Stimulated activated CD8-positive, alpha-beta memory T cell treated with anti-CD3 and anti-CD28 coated beads, Interleukin-7, amount 100 ng/mL, for 1 hour (primary cell): Measurements from ENCODE around the gene ZNF467.
A peak's percentile ranks its signal among the peaks of the same experiment; 100 is the strongest.

Experiments used
- DNase-seq, 2 donors: peaks; one replicate each; pipeline ENCODE4 v3.0.0-alpha.2; 2020; ENCODE audit warnings: low read depth in 2 of 2

ZNF467 gene

GRCh38 chr7:149750122-149750845, 23.1 kb downstream of the ZNF467 start:
- DNase-seq, result no peak

DNA sequence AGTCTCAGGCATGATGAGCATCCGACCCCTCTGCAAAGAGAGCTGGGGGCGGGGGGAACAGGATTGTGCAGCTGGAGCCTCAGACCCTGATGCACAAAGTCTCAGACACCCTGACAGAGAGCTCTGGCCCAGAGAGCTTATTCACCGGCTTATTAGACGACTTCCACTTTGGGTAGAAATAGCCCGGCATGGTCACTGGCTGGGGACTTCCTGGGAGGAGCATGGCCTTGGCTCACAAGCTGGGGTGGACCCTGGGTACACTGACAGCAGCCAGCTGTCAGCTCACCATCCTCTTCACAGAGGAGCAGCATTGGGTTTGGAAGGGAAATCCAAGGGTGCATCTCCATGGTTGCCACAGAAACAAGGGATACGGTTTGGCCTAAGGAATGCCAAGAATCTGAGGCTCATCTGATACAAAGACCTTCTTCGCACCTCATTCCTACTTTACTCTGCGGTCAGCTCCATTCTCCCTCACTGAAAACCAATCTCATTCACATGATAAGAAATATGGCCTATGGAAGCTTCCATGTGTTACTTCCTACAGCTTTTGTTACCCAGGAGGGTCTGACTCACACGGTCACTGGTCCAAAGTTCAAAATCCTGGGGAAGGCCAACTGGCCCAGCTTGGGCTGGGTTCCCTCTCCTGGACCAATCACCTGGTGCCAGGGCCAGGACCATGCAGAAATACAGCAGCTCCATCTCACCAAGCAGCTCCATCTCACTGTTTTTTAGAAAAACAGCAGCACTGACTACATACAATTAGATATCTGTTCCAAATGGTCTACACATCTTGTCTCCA, 25.1 kb downstream of the ZNF467 start:
- no peak for DNase-seq

GRCh38 chr7:149743476-149744255, 29.7 kb downstream of the ZNF467 start:
- DNase-seq, result no peak

GRCh38 chr7:149742075-149742701, 31.2 kb downstream of the ZNF467 start:
- DNase-seq, result peak; percentile 31 to 38

DNA sequence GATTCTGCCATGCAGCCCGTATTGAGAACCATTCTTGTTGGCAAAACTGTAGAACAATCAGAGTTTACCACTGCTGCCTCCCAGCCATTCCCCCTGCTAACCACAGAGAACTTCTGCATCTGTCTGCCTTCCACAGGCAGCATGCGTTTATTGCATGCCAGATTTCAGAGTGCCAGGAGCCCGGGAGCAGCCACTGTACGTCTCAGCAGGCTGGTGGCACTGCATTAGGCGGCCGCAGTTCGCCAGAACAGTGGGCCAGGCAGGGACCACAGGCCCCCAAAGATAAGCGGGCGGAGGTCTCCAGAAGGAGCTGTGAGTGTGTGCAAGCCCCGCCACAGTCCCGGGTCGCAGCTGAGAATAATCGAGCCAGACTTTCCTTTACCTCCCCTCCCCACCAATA, 31.8 kb downstream of the ZNF467 start:
- no peak for DNase-seq

- no peak for DNase-seq
Observed at GRCh38 chr7:149736478-149737360, 36.7 kb downstream of the ZNF467 start.

DNA sequence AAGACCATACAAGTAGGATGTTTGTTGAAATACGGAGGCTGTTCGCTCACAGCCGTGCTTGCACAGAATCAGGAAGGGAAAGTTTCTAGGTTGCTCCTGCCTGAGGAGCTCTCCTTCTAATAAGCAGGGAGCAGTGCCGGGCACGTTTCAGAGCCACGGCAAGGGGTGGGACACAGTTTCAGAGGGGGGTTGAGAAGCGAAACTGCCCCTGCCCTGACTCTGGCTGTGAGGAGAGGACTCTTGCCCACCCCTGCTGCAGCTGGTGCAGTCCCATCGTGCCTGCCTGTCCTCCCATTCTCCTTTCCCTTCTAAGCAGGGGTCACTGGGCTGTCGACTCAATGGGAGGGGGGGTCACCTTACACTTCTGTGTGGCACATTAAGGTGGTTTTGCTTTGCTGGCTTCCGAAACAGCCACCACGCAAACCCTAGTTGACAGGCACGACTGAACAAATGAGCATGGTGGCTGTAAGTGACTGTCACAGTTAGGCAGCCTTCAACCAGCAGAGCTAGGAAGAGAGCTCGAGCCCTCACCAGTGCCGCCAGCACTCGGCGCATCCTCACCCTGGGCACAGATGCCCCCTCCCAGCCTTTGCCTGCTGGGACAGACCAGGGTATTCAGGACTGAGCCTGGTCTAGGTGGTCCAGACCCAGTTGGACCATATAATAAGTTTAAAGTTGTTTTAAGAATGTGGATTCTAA, 37.5 kb downstream of the ZNF467 start:
- no peak for DNase-seq

DNA sequence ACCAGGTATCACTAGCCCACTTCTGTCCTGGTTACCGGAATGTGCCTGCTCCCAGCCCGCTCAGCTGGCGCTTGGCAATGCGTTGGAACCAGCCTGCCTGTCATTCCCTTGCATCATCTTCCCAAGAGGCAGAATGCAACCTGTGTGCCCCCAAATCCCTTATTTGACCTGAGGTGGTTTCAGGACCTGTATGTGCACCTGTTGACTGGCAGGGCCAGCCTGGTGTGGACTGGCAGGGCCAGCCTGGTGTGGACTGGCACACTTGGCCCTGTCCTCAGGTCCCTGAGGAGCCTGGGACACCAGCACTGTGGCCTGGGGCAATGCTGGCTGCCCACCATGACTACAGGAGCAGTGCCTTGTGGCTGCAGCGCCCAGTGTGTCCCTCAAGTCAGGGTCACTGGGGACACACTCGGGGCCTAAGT, 38.2 kb downstream of the ZNF467 start:
- DNase-seq, result no peak

DNA sequence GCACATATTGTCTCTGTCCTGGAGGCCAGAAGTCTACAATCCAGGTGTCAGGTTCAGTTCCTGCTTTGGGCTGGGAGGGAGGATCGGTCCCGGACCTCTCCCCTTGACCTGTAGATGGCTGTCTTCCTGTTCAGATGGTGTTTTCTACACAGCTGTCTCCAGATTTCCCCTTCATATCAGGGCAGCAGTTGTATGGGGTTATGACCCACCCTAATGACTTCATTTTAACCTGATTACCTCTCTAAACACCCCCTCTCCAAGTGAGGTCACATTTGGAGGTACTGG, 38.7 kb downstream of the ZNF467 start:
- DNase-seq, result no peak

GRCh38 chr7:149733924-149734790, 39.2 kb downstream of the ZNF467 start:
- no peak for DNase-seq

- no peak for DNase-seq
Observed at GRCh38 chr7:149733131-149733923, 40.1 kb downstream of the ZNF467 start.

DNA sequence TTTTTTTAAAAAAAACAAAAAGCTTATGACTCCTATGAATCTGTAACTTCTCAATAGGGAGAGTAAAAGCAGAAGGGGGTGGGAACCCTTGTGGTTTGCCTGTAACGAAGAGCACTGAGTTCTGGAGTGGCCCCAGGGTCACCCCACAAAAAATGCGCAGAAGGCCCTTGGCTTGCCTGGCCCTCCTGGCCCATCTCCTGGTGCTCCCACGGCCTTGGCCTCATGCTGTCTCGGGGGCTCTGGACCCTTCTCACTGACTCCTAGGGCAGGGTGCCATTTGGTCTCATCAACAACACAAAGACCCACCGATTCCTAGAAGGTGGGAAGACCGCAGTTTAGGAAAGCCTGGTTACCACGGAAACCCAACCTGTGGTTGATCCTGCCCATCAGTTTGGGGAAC, 40.8 kb downstream of the ZNF467 start:
- no peak for DNase-seq

GRCh38 chr7:149732111-149732561, 41.3 kb downstream of the ZNF467 start:
- DNase-seq, result no peak

DNA sequence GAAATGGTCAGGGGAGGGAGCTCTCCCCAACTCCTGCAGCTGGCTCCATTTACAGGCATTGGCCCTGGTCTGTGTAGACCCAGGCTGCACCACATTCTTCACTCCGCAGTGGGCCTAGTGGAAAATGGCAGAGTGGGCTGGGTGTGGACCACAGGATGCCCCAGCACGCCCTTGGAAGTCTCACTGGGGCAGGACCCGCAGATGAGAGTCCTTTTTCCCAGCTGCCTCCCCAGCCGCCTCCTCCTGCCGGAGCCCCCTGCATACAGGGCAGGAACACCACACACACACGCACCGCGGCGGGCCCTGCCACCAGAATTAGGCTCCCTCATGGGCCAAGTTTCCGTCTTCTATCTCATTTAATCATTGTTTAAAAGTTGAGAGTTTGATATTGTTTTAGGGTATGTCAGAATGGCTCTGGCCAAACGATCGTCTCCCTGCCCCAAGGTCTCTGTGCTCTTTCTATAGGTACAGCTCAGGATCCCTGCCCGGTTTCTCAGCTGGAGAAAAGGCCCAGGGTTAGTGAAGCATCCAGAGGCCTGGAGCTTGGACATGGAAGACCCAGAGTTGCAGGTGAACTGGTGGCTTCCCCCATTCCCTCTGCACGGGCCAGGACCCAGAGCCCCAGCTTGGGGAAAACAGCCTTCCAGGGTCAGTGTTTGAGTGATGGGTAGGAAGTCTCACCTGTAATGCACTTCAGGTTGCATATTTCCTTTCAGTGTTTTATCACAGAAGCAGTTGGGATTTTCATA, 42.0 kb downstream of the ZNF467 start:
- DNase-seq, result no peak

DNA sequence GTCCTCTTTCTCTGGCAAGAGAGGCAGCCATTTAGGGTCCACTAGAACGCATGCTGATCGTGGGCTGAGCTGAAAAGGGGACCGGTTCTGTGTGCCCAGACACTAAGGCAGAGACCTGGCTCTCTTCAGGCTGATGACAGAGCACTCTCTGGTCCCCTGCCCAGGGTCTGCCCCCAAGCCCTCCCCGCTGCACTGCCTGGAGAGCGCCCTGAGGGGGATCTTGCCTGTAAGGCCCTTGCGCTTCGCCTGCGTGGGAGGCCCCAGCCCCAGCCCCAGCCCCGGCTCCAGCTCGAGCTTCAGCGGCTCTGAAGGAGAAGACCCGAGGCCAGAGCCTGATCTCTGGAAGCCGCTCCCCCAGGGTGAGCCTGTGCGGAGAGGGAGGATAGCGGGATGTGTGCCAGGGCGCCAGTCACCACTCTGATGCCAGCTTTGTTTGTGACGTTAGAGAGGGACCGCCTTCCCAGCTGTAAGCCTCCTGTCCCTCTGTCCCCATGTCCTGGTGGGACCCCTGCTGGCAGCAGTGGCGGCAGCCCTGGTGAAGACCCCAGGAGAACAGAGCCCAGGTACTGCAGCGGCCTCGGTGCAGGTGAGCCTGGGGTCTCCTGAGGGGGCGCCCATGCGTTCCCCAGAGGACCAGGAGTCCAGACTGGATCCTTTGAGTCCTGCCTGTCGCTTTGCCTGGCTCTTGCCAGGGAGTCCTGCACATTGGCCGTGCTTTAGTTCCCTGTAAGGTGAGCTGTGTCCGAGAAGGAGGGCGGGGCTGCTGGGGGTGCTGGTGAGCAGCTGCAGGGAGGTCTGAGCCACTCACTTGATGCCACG, 43.2 kb downstream of the ZNF467 start:
- DNase-seq, result no peak

DNA sequence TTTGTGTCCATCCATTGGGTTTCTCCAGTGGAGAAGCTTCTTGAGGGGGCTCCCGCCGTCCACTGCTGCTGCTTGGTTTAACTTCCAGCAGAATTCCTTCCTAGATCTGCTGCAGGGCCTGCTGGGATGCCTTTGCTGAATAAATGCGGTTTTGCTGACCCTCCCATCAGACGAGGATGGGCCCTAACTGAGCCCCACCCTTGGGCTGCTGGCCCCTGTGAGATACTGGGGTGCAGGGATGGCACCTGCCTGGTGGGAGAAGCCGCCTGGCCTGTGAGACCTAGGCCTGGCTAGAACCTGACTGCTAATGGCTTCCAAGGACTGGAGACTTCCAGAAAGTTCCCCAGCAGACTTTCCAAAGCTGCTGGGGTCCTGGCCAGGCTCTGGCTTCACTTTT, 43.8 kb downstream of the ZNF467 start:
- no peak for DNase-seq
